WTC11 (cell line): ENCODE measurements around the gene C14orf93.

Source experiments
- ATF1 ChIP-seq: sonication (generic); formaldehyde crosslinking; IDR thresholded peaks from 2 replicates; pipeline ENCODE4 v1.8.1; 2023; ENCODE audit warnings: mild to moderate bottlenecking, moderate library complexity, missing genetic modification reagents
- EMX1 ChIP-seq: fragments of 250-450 bp; sonication (Bioruptor Pico); IDR thresholded peaks from 2 replicates; pipeline ENCODE4 v1.8.0; 2021; ENCODE audit warnings: mild to moderate bottlenecking
- ESRRA ChIP-seq: sonication (generic); formaldehyde crosslinking; IDR thresholded peaks from 2 replicates; pipeline ENCODE4 v1.8.1; 2022; ENCODE audit warnings: mild to moderate bottlenecking, missing genetic modification reagents, borderline replicate concordance
- FOXP1 ChIP-seq: sonication (generic); formaldehyde crosslinking; IDR thresholded peaks from 2 replicates; pipeline ENCODE4 v1.8.0; 2022; ENCODE audit warnings: missing genetic modification reagents, mild to moderate bottlenecking, moderate library complexity, borderline replicate concordance
- HMGA2 ChIP-seq: fragments of 250-450 bp; sonication (Bioruptor Pico); IDR thresholded peaks from 2 replicates; pipeline ENCODE4 v1.4.0; 2021; ENCODE audit warnings: mild to moderate bottlenecking, moderate library complexity
- NR2C2 ChIP-seq: sonication (generic); formaldehyde crosslinking; IDR thresholded peaks from 2 replicates; pipeline ENCODE4 v1.8.0; 2022; ENCODE audit warnings: mild to moderate bottlenecking, missing genetic modification reagents
- TF ChIP-seq, protein P1 (sequence below): fragments of 200-600 bp; IDR thresholded peaks from 2 replicates; pipeline ENCODE4 v1.8.0; 2022; ENCODE audit warnings: antibody characterized with exemption
- TF ChIP-seq, protein P2 (sequence below): sonication (generic); formaldehyde crosslinking; IDR thresholded peaks from 2 replicates; pipeline ENCODE4 v1.8.0; 2022; ENCODE audit warnings: missing genetic modification reagents
- TF ChIP-seq, protein P3 (sequence below): sonication (generic); formaldehyde crosslinking; IDR thresholded peaks from 2 replicates; pipeline ENCODE4 v1.8.1; 2022; ENCODE audit warnings: mild to moderate bottlenecking, missing genetic modification reagents, moderate library complexity, borderline replicate concordance
- TF ChIP-seq, protein P4 (sequence below): sonication (generic); formaldehyde crosslinking; IDR thresholded peaks from 2 replicates; pipeline ENCODE4 v1.8.1; 2023; ENCODE audit warnings: mild to moderate bottlenecking, moderate library complexity, missing genetic modification reagents
- TF ChIP-seq, protein P5 (sequence below): sonication (generic); formaldehyde crosslinking; conservative IDR thresholded peaks from 2 replicates; pipeline ENCODE4 v1.8.1; 2022; ENCODE audit warnings: mild to moderate bottlenecking, missing genetic modification reagents
- TF ChIP-seq, protein P6 (sequence below): sonication (generic); formaldehyde crosslinking; IDR thresholded peaks from 2 replicates; pipeline ENCODE4 v1.8.1; 2022; ENCODE audit warnings: low read depth, missing genetic modification reagents, borderline replicate concordance
- TF ChIP-seq, protein P7 (sequence below): sonication (generic); formaldehyde crosslinking; IDR thresholded peaks from 2 replicates; pipeline ENCODE4 v1.8.1; 2023; ENCODE audit warnings: mild to moderate bottlenecking, missing genetic modification reagents, borderline replicate concordance

DNA sequence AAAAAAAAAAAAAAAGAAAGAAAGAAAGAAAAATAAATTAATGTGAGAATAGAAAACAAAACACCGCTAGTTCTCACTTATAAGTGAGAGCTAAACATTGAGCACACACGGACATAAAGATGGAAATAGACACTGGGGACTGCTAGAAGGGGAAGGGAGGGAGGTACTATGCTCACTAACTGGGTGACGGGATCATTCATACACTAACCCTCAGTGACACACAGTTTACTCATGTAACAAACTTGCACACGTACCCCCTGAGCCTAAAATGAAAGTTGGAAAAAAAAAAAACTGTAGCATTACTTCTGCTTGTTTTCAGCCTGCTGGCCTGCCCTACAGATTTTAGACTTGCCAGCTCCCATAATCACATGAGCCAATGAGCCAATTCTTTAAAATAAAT lies 70.3 kb downstream of the C14orf93 start:
- TF ChIP-seq, protein P1, sequence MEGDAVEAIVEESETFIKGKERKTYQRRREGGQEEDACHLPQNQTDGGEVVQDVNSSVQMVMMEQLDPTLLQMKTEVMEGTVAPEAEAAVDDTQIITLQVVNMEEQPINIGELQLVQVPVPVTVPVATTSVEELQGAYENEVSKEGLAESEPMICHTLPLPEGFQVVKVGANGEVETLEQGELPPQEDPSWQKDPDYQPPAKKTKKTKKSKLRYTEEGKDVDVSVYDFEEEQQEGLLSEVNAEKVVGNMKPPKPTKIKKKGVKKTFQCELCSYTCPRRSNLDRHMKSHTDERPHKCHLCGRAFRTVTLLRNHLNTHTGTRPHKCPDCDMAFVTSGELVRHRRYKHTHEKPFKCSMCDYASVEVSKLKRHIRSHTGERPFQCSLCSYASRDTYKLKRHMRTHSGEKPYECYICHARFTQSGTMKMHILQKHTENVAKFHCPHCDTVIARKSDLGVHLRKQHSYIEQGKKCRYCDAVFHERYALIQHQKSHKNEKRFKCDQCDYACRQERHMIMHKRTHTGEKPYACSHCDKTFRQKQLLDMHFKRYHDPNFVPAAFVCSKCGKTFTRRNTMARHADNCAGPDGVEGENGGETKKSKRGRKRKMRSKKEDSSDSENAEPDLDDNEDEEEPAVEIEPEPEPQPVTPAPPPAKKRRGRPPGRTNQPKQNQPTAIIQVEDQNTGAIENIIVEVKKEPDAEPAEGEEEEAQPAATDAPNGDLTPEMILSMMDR: no peak
- no peak for TF ChIP-seq HMGA2 (CRISPR knock-in tag)
- TF ChIP-seq, protein P2, sequence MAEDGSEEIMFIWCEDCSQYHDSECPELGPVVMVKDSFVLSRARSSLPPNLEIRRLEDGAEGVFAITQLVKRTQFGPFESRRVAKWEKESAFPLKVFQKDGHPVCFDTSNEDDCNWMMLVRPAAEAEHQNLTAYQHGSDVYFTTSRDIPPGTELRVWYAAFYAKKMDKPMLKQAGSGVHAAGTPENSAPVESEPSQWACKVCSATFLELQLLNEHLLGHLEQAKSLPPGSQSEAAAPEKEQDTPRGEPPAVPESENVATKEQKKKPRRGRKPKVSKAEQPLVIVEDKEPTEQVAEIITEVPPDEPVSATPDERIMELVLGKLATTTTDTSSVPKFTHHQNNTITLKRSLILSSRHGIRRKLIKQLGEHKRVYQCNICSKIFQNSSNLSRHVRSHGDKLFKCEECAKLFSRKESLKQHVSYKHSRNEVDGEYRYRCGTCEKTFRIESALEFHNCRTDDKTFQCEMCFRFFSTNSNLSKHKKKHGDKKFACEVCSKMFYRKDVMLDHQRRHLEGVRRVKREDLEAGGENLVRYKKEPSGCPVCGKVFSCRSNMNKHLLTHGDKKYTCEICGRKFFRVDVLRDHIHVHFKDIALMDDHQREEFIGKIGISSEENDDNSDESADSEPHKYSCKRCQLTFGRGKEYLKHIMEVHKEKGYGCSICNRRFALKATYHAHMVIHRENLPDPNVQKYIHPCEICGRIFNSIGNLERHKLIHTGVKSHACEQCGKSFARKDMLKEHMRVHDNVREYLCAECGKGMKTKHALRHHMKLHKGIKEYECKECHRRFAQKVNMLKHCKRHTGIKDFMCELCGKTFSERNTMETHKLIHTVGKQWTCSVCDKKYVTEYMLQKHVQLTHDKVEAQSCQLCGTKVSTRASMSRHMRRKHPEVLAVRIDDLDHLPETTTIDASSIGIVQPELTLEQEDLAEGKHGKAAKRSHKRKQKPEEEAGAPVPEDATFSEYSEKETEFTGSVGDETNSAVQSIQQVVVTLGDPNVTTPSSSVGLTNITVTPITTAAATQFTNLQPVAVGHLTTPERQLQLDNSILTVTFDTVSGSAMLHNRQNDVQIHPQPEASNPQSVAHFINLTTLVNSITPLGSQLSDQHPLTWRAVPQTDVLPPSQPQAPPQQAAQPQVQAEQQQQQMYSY: no peak
- TF ChIP-seq ESRRA (CRISPR knock-in tag): no peak
- TF ChIP-seq, protein P3, sequence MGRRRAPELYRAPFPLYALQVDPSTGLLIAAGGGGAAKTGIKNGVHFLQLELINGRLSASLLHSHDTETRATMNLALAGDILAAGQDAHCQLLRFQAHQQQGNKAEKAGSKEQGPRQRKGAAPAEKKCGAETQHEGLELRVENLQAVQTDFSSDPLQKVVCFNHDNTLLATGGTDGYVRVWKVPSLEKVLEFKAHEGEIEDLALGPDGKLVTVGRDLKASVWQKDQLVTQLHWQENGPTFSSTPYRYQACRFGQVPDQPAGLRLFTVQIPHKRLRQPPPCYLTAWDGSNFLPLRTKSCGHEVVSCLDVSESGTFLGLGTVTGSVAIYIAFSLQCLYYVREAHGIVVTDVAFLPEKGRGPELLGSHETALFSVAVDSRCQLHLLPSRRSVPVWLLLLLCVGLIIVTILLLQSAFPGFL: no peak
- TF ChIP-seq EMX1 (CRISPR knock-in tag): no peak
- TF ChIP-seq NR2C2 (CRISPR knock-in tag): no peak
- no peak for TF ChIP-seq FOXP1
- TF ChIP-seq, protein P4, sequence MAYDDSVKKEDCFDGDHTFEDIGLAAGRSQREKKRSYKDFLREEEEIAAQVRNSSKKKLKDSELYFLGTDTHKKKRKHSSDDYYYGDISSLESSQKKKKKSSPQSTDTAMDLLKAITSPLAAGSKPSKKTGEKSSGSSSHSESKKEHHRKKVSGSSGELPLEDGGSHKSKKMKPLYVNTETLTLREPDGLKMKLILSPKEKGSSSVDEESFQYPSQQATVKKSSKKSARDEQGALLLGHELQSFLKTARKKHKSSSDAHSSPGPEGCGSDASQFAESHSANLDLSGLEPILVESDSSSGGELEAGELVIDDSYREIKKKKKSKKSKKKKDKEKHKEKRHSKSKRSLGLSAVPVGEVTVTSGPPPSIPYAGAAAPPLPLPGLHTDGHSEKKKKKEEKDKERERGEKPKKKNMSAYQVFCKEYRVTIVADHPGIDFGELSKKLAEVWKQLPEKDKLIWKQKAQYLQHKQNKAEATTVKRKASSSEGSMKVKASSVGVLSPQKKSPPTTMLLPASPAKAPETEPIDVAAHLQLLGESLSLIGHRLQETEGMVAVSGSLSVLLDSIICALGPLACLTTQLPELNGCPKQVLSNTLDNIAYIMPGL (CRISPR knock-in tag): no peak
- TF ChIP-seq, protein P5, sequence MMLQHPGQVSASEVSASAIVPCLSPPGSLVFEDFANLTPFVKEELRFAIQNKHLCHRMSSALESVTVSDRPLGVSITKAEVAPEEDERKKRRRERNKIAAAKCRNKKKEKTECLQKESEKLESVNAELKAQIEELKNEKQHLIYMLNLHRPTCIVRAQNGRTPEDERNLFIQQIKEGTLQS: no peak
- TF ChIP-seq ATF1 (CRISPR knock-in tag): no peak
- TF ChIP-seq, protein P6, sequence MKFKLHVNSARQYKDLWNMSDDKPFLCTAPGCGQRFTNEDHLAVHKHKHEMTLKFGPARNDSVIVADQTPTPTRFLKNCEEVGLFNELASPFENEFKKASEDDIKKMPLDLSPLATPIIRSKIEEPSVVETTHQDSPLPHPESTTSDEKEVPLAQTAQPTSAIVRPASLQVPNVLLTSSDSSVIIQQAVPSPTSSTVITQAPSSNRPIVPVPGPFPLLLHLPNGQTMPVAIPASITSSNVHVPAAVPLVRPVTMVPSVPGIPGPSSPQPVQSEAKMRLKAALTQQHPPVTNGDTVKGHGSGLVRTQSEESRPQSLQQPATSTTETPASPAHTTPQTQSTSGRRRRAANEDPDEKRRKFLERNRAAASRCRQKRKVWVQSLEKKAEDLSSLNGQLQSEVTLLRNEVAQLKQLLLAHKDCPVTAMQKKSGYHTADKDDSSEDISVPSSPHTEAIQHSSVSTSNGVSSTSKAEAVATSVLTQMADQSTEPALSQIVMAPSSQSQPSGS (CRISPR knock-in tag): no peak
- TF ChIP-seq, protein P7, sequence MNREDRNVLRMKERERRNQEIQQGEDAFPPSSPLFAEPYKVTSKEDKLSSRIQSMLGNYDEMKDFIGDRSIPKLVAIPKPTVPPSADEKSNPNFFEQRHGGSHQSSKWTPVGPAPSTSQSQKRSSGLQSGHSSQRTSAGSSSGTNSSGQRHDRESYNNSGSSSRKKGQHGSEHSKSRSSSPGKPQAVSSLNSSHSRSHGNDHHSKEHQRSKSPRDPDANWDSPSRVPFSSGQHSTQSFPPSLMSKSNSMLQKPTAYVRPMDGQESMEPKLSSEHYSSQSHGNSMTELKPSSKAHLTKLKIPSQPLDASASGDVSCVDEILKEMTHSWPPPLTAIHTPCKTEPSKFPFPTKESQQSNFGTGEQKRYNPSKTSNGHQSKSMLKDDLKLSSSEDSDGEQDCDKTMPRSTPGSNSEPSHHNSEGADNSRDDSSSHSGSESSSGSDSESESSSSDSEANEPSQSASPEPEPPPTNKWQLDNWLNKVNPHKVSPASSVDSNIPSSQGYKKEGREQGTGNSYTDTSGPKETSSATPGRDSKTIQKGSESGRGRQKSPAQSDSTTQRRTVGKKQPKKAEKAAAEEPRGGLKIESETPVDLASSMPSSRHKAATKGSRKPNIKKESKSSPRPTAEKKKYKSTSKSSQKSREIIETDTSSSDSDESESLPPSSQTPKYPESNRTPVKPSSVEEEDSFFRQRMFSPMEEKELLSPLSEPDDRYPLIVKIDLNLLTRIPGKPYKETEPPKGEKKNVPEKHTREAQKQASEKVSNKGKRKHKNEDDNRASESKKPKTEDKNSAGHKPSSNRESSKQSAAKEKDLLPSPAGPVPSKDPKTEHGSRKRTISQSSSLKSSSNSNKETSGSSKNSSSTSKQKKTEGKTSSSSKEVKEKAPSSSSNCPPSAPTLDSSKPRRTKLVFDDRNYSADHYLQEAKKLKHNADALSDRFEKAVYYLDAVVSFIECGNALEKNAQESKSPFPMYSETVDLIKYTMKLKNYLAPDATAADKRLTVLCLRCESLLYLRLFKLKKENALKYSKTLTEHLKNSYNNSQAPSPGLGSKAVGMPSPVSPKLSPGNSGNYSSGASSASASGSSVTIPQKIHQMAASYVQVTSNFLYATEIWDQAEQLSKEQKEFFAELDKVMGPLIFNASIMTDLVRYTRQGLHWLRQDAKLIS (CRISPR knock-in tag): no peak
